GM19239 (cell line): ENCODE data around the gene CD4.

Source experiments
- DNase-seq: peaks from one replicate; pipeline ENCODE4 v3.0.0; 2011; ENCODE audit warnings: low spot score; ENCODE audit not compliant: insufficient read length
- FAIRE-seq: peaks from 2 replicates; lab custom pipeline; 2011; peaks lifted over from hg19 to GRCh38; lab: Jason Lieb, UNC

Gene CD4

GRCh38 chr12:6825398-6826124 lies 36.2 kb downstream of the CD4 start:
- FAIRE-seq (peak; percentile 57), DNase-seq (peak; percentile 97)

- FAIRE-seq (no peak), DNase-seq (no peak)
Observed at GRCh38 chr12:6826125-6826733, 36.9 kb downstream of the CD4 start.

GRCh38 chr12:6826734-6827436 lies 37.6 kb downstream of the CD4 start:
- DNase-seq, result no peak
- no peak for FAIRE-seq

GRCh38 chr12:6827437-6827911 lies 38.1 kb downstream of the CD4 start:
- DNase-seq (no peak), FAIRE-seq (no peak)

- FAIRE-seq, result no peak
- no peak for DNase-seq
Observed at GRCh38 chr12:6827982-6828780, 38.9 kb downstream of the CD4 start, which contains the start of gene P3H3. TSS of gene P3H3 (plus strand) at chr12:6828407. CDS start at chr12:6828441, 34 bp downstream.

- FAIRE-seq, result no peak
- DNase-seq, result no peak
Observed at GRCh38 chr12:6828781-6829535, 39.6 kb downstream of the CD4 start.

GRCh38 chr12:6829536-6830220 lies 40.4 kb downstream of the CD4 start:
- no peak for FAIRE-seq
- no peak for DNase-seq

- FAIRE-seq (no peak), DNase-seq (no peak)
Observed at GRCh38 chr12:6830286-6830890, 41.1 kb downstream of the CD4 start.

- FAIRE-seq, result no peak
- DNase-seq, result no peak
Observed at GRCh38 chr12:6830999-6831398, 41.7 kb downstream of the CD4 start.

- no peak for FAIRE-seq
- no peak for DNase-seq
Observed at GRCh38 chr12:6831450-6831995, 42.2 kb downstream of the CD4 start.

GRCh38 chr12:6832125-6832524 lies 42.8 kb downstream of the CD4 start:
- no peak for FAIRE-seq

GRCh38 chr12:6833189-6833890 lies 44.0 kb downstream of the CD4 start:
- DNase-seq (no peak), FAIRE-seq (no peak)

More at GRCh38 chr12:6832125-6832524, 42.8 kb downstream of the CD4 start:
- no peak for DNase-seq

- no peak for FAIRE-seq
- no peak for DNase-seq
Observed at GRCh38 chr12:6834254-6834653, 44.9 kb downstream of the CD4 start.

- DNase-seq (no peak), FAIRE-seq (no peak)
Observed at GRCh38 chr12:6834873-6835272, 45.5 kb downstream of the CD4 start.

GRCh38 chr12:6836851-6837250 lies 47.5 kb downstream of the CD4 start:
- DNase-seq, result no peak
- FAIRE-seq, result no peak

GRCh38 chr12:6837370-6838060 lies 48.2 kb downstream of the CD4 start:
- FAIRE-seq (no peak), DNase-seq (no peak)

GRCh38 chr12:6838854-6839253 lies 49.5 kb downstream of the CD4 start:
- no peak for FAIRE-seq

More at GRCh38 chr12:6838854-6839253, 49.5 kb downstream of the CD4 start:
- no peak for DNase-seq
